GM10266 (cell line): ENCODE data around the gene SOX10.
"Not testable (repeated sequence)": the region's sequence is repeated elsewhere in the genome, so short reads cannot be mapped to it uniquely, and the experiment has no call there.

Experiments used
- DNase-seq: peaks from one replicate; pipeline ENCODE4 v3.0.0; 2012; ENCODE audit errors: extremely low spot score
- CTCF ChIP-seq: IDR thresholded peaks from 2 replicates; pipeline ENCODE4 v1.5.1; 2012; ENCODE audit warnings: mild to moderate bottlenecking, low read depth; ENCODE audit not compliant: control insufficient read depth, insufficient read depth; ENCODE audit errors: missing control alignments

Gene SOX10

GRCh38 chr22:37953062-37953436, 31.3 kb downstream of the SOX10 start:
- DNase-seq, result no peak

GRCh38 chr22:37952629-37953028, 31.7 kb downstream of the SOX10 start:
- not testable (repeated sequence) for DNase-seq

More at GRCh38 chr22:37953062-37953436, 31.3 kb downstream of the SOX10 start:
- TF ChIP-seq CTCF, result no peak

GRCh38 chr22:37951305-37951704, 33.0 kb downstream of the SOX10 start:
- DNase-seq, result no peak

GRCh38 chr22:37947142-37947795, 37.1 kb downstream of the SOX10 start:
- not testable (repeated sequence) for DNase-seq

More at GRCh38 chr22:37951305-37951704, 33.0 kb downstream of the SOX10 start:
- no peak for TF ChIP-seq CTCF

- not testable (repeated sequence) for DNase-seq
Measured at GRCh38 chr22:37944423-37944822, 39.9 kb downstream of the SOX10 start.

- no peak for TF ChIP-seq CTCF
- no peak for DNase-seq
Measured at GRCh38 chr22:37943825-37944198, 40.5 kb downstream of the SOX10 start.

GRCh38 chr22:37943136-37943824, 41.1 kb downstream of the SOX10 start:
- no peak for DNase-seq
- TF ChIP-seq CTCF, result no peak

- TF ChIP-seq CTCF, result no peak
- DNase-seq, result no peak
Measured at GRCh38 chr22:37942133-37942532, 42.2 kb downstream of the SOX10 start.
